H1 (cell line): Measurements from ENCODE around the gene VPS54. TPM values are rescaled to one million over a fixed set of nuclear protein-coding genes. Genes with fewer than 3 reads are reported as not detected.

Experiments
- CHD1 ChIP-seq: IDR thresholded peaks from 2 replicates; pipeline ENCODE4 v1.6.1; 2012; ENCODE audit warnings: low read depth, low read length, improper control_type of control experiment
- POLR2AphosphoS5 ChIP-seq: IDR thresholded peaks from 2 replicates; pipeline ENCODE4 v1.6.1; 2011; ENCODE audit warnings: low read depth, low read length
- RAD21 ChIP-seq, 2 experiments: IDR thresholded peaks in 1 of 2; conservative IDR thresholded peaks in 1 of 2; 2 replicates each; pipeline ENCODE4 v1.6.1; 2011; ENCODE audit warnings: low read depth in 2 of 2, low read length in 2 of 2, improper control_type of control experiment in 1 of 2, inconsistent platforms in 1 of 2, mild to moderate bottlenecking in 1 of 2, moderate library complexity in 1 of 2
- TAF7 ChIP-seq: optimal IDR thresholded peaks from 2 replicates; pipeline ENCODE3; 2011; ENCODE audit warnings: low read depth, mild to moderate bottlenecking, inconsistent platforms, low read length, moderate library complexity, borderline replicate concordance
- polyA plus RNA-seq, 7 experiments: library from polyadenylated mRNA; depleted of rRNA in 3 of 7; stranded (reverse) in 5 of 7; unstranded in 2 of 7; fragments of >200 nt in 5 of 7; fragments of 200-250 nt in 2 of 7; gene quantifications; 1 replicate in 5 of 7; 2 replicates in 1 of 7; 4 replicates in 1 of 7; pipeline versions ENCODE4 v1.2.1 to v1.2.3, GENCODE V29; 2011 to 2013; ENCODE audit warnings: missing spikeins in 2 of 7, mixed read lengths in 2 of 7
- total RNA-seq: library from RNA; stranded (reverse); fragmentation: NEBNext Ultra II Directional; extraction: Animal tissue kit (Norgen Biotek cat#: 25700); gene quantifications from 2 replicates; pipeline ENCODE4 v1.2.1, GENCODE V29; 2021

VPS54 gene
- total and polyA plus RNA-seq, 2 of the 8 experiments (the other 6 are each of a cell fraction or from before 2014, with no cell fraction given): 3.6 to 13.2 TPM

DNA sequence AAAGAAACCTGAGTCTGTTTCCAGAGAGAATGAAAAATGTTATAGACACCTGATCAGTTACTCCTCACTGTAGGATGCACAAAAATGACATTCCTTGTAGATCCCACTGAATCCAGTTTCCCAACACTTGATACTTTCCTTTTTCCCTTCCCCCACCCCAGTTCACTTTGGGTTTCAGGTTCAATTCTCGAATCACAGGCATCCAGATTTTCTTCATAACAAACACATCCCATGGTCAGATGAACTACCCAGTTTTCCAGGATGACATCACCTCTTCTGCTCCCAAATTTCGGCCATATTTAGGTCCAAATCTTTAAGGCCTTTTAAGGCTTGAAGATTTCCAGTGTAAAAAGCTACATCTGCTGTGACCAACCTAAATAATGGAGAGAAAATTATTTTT lies 126.1 kb downstream of the VPS54 start (continued):
- TF ChIP-seq RAD21 (IDR thresholded peaks at IDR 0.05 in 1 of 2, conservative IDR thresholded peaks at IDR 0.05 in 1 of 2; ENCODE audit: low read depth in 2 of 2, low read length in 2 of 2): no peak
- no peak for TF ChIP-seq CHD1
- TF ChIP-seq TAF7: no peak
- TF ChIP-seq POLR2AphosphoS5: peak; percentile 73
